ENCODE data around the gene LYAR. TPM values are rescaled to one million over a fixed set of nuclear protein-coding genes. Genes with fewer than 3 reads are reported as not detected.
A peak's percentile ranks its signal among the peaks of the same experiment; 100 is the strongest.

The LYAR gene
- total RNA-seq, 1 experiment from 2014 or later = 24.3 TPM

GRCh38 chr4:4327652-4328121 lies 37.7 kb upstream of the LYAR start:
- DNase-seq (ENCODE audit: low read depth, low spot score) (no peak), ATAC-seq (no peak)
- Histone ChIP-seq H3K36me3 (ENCODE audit: control insufficient read depth, insufficient read depth, low read length) (no peaks in the 10 kb centered on the region), H3K27ac (ENCODE audit: low read length) (no peak overlapping the region), H3K4me3 (ENCODE audit: low read depth in 2 of 2, low read length in 2 of 2) (no peak overlapping the region), H3K4me1 (ENCODE audit: control insufficient read depth, insufficient read depth, low read length) (no peaks in the 10 kb centered on the region), H3K9me3 (ENCODE audit: control insufficient read depth, insufficient read depth, low read depth, low read length) (no peaks in the 10 kb centered on the region), H3K27me3 (ENCODE audit: control insufficient read depth, insufficient read depth, low read length) (no peaks in the 10 kb centered on the region)
- no TSS peak for BruUV-seq (replicated peaks)
- ChIA-PET CTCF (no interaction called here), POLR2A (no interaction called here)
- intact Hi-C loops (cut with micrococcal nuclease; ENCODE audit: unreplicated experiment) (no loop called here), in situ Hi-C loops (cut with HindIII; ENCODE audit: low pct_unique_long_range_greater_than_20kb, low sequenced_read_pairs) (no loop called here)
- TF ChIP-seq CTCF (IDR thresholded peaks at IDR 0.05) = peak; percentile 59
- no peak for TF ChIP-seq SIN3A (IDR thresholded peaks at IDR 0.05; ENCODE audit: borderline replicate concordance, insufficient read depth, low read depth, low read length)

- Histone ChIP-seq H3K4me1 (ENCODE audit: control insufficient read depth, insufficient read depth, low read length) (no peaks in the 10 kb centered on the region), H3K9me3 (ENCODE audit: control insufficient read depth, insufficient read depth, low read depth, low read length) (no peaks in the 10 kb centered on the region), H3K4me3 (ENCODE audit: low read depth in 2 of 2, low read length in 2 of 2) (no peak overlapping the region), H3K27ac (ENCODE audit: low read length) (no peak overlapping the region), H3K36me3 (ENCODE audit: control insufficient read depth, insufficient read depth, low read length) (no peaks in the 10 kb centered on the region), H3K27me3 (ENCODE audit: control insufficient read depth, insufficient read depth, low read length) (no peaks in the 10 kb centered on the region)
- CTCF ChIA-PET = no interaction called here
- DNase-seq (ENCODE audit: low read depth, low spot score) (no peak), ATAC-seq (no peak)
- no peak for TF ChIP-seq TCF7L2 (IDR thresholded peaks at IDR 0.05; ENCODE audit: low read depth, low read length)
- no peak for TF ChIP-seq POLR2AphosphoS5 (IDR thresholded peaks at IDR 0.05; ENCODE audit: low read depth, low read length)
- no peak for TF ChIP-seq REST (IDR thresholded peaks at IDR 0.05; ENCODE audit: insufficient read depth in 1 of 2, low read depth in 2 of 2, low read length in 1 of 2)
- no peak for TF ChIP-seq SIN3A (IDR thresholded peaks at IDR 0.05; ENCODE audit: borderline replicate concordance, insufficient read depth, low read depth, low read length)
- no peak for TF ChIP-seq CTCF (IDR thresholded peaks at IDR 0.05)
- intact Hi-C loops (cut with micrococcal nuclease; ENCODE audit: unreplicated experiment) = no loop called here
- in situ Hi-C loops (cut with HindIII; ENCODE audit: low pct_unique_long_range_greater_than_20kb, low sequenced_read_pairs) = no loop called here
- BruUV-seq (replicated peaks) = no TSS peak
- POLR2A ChIA-PET = no interaction called here
Observed at GRCh38 chr4:4326166-4326565, 36.2 kb upstream of the LYAR start.
